HG03575 (cell line): ENCODE measurements around the gene RMI1.
"Not testable (repeated sequence)": the region's sequence is repeated elsewhere in the genome, so short reads cannot be mapped to it uniquely, and the experiment has no call there.

Experiments used
- ATAC-seq: cut with Tn5 transposase; IDR thresholded peaks from one replicate; pipeline ENCODE4 v1.9.1; 2021; ENCODE audit not compliant: unreplicated experiment, insufficient number of reproducible peaks, low FRiP score; ENCODE audit errors: extremely low read depth

The RMI1 gene

DNA sequence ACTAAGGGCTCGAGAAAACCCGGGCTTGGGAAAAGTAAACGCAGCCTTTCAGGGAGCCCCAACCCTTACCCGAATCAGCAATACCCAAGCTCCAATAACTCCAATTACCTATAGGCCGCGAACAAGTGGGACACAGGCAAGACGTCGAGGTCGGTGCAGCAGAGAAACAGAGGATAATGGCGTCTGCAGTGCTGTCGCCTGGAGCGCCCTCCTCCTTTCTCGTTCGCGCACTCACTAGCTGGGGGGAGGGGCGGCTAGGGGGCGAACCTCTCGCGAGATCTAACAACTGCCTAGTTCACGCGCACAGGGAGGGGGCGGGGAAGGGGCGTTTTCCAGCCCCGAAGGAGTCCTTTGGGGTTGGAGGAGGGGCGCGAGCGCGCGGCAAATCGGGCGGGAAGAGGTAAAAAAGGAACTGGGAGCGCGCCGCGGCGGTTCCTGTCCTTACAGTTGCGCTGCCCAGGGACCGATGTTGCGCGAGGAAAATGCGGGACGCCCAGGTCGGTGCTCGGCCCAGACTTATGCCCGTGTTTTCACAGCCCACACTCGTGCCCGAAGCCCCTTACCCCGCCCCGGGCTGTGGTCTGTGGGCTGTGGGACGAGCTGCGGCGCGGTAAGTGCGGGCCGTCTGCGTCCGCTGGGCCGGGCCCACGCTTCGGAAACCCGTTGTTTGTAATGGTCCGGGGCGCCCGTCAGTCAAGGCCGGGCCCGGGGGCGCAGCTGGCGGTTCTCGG is at the start of gene RMI1:
Gene RMI1, plus strand, starts transcription at position 411 of the 731 bp plus-strand sequence. CDS start 20,182 bp downstream, outside the sequence.
- ATAC-seq = peak; percentile 38

DNA sequence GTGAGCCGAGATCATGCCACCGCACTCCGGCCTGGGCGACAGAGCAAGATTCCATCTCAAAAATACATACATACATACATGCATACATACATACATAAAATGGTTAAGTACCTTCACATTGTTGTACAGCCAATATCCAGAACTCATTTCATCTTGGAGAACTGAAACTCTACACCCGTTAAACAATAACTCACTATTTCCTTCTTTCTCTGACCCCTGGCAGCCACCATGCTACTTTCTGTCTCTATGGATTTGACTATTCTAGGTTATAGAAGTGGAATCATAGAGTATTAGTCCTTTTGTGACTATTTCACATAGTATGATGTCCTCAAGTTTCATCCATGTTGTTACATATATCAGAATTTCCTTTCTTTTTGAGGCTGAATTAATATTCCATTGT is 49.7 kb upstream of the RMI1 start:
- ATAC-seq = no peak

DNA sequence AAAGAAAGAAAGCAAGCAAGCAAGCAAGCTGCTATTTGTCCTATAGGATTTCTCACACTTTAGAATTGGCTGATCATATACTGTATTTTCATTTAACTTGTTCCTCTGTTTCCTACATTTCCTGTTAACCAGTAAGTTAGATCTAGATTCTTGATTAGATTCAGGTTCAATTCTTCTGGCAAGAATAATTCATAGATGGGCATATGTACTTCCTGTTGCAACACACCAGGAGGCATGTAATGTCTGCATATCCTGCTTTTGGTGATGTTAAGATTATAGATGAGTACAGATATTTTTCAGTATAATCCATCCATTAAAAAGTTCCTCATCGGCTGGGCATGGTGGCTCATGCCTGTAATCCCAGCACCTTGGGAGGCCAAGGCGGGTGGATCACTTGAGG is 48.6 kb upstream of the RMI1 start:
- ATAC-seq = no peak

DNA sequence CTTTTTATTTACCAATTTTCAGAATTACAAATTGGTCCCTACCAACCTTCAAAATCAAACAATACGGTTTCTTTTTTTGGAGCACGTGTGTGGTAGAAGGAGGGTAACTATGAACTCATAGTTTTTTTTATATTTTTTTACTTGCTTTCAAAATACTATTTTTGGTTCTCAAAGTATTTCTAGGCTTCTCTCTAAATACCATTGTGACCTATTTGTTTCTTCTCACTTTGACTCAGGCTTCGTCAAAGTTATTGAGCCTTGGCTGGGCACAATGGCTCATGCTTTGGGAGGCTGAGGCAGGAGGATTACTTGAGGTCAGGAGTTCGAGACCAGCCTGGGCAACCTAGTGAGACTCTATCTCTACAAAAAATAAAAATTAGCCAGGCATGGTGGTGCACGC is 47.8 kb upstream of the RMI1 start:
- no peak for ATAC-seq

DNA sequence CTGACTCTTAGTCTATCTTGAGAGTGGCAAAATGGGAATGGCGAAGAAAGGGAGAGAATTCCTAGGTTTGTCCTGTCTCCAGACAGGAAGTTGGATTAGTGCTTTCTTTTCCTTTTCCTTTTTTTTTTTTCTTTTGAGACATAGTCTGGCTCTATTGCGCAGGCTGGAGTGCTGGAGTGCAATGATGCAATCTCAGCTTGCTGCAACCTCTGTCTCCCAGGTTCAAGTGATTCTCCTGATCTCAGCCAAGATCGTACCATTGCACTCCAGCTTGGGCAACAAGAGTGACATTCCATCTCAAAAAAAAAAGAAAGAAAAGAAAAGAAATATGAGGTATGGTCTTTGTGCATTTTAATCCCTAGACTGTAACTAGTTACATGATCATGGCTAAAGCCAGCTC is 46.8 kb upstream of the RMI1 start:
- no peak for ATAC-seq

DNA sequence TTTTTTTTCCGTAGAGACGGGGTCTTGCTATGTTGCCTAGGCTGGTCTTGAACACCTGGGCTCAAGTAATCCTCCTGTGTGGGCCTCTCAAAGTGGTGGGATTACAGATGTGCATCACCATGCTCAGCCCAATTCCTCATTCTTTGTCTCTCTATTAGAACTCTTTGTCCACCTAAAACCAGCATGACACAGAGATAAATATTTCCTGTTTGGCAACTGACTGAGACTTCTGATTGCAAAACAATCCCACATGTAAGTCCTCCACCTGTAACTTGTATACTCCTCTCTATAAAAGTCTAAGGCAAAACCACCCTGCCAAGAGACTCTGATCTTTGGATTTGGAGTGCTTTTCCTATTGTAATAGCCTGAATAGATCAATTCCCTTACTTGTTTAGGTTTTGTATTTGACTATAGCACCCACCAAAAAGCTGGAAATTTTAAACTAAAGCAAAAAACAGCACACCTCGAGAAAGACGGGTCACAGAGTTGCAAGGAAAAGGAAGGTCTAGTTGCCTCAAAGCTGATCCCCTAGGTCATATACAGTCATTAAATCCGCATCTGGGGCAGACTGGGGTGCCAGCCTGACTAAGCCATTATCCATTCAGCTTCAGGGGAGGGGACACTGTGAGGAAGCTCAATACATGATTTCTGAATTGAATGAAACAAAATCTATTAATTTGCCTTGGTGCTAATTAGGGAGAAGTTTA is 45.9 kb upstream of the RMI1 start:
- no peak for ATAC-seq

DNA sequence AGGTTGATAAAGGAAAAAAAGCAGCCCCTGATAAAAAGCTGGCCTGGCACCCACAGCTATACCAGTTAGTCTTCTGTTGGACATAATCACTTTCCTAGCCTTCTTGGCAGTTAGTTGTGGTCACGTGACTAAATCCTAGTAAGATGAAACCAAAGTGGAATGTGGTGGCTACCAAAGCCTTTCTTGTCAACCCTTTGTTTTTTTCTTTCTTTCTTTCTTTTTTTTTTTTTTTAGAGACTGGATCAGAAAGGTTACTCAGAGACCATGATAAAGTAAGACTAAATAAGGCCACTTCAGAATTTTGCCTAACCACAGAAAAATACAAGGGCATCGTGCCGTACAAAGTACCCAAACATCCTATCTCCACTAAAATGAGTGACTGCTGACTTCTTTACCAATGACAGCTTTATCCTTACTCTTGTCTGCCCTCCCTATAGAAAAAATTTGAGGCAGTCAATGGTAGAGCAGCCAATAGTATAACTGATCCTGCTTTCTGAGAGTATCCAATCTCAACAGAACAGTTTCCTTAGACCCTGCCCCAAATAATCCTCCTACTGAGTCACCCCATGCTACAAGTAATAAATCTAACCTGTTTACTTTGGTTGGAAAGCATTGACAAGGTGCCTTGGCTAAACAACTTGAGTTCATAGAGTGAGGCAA is 45.2 kb upstream of the RMI1 start:
- ATAC-seq = no peak

DNA sequence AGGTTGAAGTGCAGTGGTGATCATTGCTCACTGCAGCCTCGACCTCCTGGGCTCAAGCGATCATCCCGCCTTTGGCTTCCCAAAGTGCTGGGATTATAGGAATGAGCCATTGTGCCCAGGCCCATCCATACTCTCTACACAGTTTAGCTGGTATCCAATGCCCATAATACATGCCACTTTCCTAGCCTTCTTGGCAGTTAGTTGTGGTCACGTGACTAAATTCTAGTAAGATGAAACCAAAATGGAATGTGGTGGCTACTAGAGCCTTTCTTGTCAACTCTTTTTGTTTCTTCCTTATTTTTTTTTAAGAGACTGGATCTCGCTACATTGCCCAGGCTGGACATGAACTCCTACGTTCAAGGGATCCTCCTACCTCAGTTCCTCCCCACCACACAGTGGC is 44.1 kb upstream of the RMI1 start:
- no peak for ATAC-seq

DNA sequence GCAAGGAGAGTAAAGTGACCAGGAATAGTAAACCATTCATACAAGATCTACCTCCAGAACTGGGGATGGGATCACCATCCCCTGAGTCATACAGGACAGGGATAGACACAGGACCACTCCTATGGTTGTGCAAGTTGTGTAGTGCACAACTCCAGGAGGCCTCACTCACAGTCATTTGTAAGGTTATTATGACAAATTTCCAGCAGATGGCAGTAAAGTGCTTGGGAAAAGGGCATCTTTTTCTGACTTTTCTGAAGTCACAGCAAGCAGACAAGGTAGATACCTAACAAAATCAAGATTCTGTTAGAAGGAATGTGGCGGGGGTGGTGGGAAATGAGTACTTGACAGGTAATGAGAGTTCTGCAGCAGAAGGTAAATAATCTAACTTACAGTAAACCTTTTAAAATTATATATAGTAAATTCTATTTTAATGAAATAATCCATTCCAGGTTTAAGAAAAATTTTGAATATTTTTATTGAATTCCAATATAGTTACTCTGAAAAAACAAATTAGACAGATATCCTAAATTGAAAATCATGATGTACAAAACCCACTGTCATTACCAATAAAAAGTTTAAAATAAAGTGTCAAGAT is 42.6 kb upstream of the RMI1 start:
- no peak for ATAC-seq

DNA sequence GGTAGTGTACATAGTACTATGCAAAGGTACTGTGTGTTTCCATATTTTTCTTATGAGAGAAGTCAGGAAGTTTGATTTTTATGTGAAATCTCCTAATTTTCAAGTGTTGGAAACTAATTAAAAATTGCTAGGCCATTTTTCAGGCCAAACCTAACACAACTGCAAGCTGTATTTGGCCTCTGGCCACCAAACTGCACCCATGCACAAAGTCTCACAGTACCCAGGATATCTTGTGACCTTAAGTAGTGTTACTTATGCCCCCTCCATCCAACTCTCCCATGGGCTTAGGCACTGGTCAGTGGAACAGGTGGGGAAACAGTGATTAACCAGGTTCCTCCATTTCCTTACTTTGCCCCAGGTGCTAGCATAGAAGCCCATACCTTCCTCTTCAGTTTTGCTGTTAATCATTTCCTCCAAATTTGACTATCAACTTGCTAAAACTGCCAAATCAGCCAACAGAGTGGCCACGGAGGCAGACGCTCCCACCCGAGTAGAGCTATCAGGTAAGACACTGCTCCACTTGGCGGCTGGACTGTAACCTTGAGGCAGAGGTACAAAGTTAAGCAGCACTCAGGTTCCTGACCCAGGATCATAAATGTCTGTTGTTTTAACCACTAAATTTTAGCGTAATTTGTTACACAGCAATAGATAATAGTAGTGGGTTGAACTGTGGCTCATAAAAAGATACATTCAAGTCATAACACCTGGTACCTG is 39.9 kb upstream of the RMI1 start:
- no peak for ATAC-seq

DNA sequence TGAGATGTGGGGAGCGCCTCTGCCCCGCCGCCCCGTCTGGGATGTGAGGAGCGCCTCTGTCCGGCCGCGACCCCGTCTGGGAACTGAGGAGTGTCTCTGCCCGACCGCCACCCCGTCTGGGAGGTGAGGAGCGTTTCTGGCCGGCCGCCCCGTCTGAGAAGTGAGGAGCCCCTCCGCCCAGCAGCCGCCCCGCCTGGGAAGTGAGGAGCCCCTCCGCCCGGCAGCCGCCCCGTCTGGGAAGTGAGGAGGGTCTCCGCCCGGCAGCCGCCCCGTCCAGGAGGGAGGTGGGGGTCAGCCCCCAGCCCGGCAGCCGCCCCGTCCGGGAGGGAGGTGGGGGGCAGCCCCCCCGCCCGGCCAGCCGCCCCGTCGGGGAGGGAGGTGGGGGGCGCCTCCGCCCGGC is 32.5 kb upstream of the RMI1 start:
- ATAC-seq = not testable (repeated sequence)

DNA sequence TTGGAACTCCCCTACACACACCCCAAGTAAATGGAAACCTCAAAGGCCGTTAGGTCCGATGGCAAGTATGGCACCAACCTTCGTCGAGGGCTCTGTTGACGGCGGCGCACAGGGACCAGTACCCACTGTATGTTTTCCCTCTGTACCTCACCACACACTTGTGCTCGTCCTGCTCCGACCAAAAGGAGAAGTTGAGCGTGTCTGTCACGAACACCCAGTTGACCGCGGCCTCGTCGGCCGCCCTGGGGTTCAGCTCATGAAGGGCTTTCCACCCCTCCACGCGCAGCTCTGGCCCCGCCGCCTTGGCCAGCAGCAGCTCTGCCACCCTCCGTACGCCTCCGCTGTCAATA is 24.5 kb upstream of the RMI1 start:
- no peak for ATAC-seq

DNA sequence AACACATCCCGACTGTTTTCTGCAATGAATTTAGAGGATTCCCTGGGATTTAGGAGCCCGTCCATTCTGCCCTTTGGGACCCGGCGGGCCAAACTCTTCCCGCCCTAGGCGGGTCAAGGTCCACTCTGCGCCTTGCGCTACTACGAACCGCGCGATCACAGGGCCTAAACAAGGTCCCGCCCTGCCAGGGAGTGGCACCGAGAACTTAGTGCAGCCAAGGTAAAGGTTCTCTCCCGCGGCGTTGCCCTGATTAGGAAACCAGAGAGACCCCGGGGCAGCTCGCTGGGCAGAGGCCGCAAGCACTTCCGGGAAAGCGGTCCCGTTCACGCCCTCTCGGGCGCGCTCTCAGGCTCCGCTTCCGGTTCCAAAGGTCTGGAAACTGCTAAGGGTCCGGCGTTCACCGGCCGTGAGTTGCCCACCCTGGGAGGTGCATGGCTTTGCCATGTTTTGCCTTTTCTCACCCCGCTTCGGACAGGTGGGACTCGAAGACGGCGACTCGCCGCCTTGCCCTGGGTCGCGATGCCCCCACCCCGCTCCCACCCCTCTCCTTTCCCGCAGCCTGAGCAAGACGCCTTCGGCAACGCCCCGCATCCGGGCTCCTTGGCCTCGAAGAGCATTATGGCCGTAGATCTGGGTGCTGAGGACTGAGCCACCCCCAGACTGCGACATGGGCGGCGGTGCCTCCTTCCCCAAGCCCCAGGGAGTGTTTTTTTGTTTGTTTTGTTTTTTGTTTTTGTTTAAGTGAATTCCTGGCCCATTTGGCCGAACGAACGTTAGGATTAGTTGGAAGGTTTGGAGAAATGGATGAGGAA is 24.0 kb upstream of the RMI1 start:
- no peak for ATAC-seq

DNA sequence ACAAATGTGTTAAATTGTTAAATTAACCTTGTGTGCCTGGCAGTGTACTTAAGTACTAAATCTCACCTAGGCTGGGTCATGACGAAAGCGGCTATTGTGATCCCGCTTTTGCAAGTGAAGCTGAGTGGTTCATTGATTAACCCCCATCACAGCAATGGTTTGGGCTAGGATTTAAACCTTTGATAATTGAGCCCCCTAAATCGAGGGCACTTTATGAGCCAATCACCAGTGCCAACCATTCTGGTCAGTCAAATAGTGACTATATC is 23.4 kb upstream of the RMI1 start:
- no peak for ATAC-seq

DNA sequence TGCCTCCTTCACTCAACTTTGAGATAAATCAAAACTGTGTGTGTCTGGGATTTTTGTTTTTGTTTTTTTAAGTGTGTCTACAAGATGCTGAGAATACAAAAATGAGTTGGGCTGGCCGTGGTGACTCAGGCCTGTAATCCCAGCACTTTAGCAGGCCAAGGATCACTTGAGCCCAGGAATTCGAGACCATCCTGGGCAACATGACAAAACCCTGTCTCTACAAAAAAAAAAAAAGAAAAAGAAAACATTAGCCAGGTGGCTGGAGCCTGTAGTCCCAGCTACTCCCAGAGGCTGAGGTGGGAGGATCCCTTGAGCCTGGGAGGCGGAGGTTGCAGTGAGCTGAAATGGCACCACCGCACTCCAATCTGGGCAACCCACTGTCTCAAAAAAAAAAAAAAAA is 21.5 kb upstream of the RMI1 start:
- no peak for ATAC-seq

DNA sequence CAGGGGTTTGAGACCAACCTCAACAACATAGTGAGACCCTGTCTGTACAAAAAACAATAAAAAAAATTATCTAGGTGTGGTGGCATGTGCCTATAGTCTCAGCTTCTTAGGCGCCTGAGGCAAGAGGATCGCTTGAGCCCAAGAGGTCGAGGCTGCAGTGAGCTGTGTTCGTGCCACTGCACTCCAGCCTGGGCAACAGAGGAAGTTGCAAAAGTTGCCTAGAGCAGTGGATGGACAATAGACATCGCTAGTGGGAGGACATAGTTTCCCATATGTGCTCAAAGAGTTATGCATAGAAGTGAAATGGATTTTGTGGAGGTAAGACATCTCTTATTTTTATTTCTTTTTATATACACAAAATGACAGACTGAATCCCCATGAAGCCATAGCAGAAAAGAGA is 19.6 kb upstream of the RMI1 start:
- ATAC-seq = no peak

DNA sequence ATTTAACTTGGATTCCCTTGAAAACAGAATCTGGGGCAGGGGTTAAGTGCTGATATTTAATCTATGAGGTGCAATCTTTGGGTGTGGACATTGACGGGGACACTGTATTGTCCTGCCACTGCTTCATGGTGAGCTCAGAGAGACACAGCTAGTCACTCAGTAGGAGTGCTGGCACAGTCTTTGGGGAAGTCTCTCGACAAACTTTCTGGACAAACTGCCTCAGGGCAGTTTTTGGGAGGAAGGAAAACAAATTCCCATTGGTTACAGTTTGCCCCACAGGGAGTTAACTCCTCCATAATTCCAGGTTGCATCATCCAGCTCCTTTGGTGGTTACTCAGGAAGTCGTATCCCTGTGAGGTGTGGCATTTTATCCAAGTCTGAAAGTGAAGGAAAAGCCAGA is 18.4 kb upstream of the RMI1 start:
- ATAC-seq = no peak

DNA sequence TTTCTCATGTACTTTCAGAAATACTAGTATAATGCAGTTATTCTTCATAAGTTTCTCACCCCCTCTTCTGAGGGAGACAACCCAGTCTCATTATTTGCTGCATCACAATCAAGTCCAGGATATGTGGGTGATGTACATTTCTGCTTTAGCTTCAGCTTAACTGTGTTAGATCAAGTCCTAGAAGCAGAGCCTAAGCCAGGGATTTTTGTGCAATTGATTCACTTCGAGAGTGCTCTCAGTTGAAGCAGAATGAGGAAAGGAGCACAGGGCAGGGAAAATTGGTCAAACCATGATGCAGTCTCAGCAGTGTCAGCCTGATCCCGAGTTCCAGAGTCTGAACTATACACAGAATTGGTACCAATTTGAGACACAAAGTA is 15.6 kb upstream of the RMI1 start:
- ATAC-seq = no peak
